ENCODE data around the gene HOXB3.

DNA sequence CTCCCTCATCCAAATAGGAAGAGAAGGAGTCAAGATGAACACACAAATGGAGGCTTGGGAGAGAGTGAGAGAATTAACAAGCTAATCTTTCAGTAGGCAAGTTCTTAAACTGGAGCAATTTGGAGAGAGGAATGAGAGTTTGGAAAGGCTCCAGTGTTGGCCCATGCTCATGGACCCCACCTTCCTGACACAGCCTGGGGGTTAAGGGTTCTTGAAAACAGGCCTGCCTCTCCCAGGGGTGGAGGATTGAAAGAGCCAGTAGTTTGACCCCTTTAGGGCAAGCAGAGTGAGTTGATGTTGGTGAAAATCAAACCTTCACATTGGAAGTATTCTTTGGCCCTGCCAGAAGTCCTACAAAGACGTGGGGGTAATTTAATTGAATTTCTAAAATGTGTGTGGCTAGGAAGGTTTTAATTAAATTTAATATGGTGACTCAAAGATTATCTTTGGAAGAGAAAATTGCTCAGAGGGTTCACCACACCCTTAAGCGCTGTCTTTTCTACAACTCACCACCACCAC, 5.8 kb downstream of the HOXB3 start:
- TF ChIP-seq, protein P1, sequence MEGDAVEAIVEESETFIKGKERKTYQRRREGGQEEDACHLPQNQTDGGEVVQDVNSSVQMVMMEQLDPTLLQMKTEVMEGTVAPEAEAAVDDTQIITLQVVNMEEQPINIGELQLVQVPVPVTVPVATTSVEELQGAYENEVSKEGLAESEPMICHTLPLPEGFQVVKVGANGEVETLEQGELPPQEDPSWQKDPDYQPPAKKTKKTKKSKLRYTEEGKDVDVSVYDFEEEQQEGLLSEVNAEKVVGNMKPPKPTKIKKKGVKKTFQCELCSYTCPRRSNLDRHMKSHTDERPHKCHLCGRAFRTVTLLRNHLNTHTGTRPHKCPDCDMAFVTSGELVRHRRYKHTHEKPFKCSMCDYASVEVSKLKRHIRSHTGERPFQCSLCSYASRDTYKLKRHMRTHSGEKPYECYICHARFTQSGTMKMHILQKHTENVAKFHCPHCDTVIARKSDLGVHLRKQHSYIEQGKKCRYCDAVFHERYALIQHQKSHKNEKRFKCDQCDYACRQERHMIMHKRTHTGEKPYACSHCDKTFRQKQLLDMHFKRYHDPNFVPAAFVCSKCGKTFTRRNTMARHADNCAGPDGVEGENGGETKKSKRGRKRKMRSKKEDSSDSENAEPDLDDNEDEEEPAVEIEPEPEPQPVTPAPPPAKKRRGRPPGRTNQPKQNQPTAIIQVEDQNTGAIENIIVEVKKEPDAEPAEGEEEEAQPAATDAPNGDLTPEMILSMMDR (IDR thresholded peaks at IDR 0.05) = no peak
- no peak for TF ChIP-seq POLR2A (IDR thresholded peaks at IDR 0.05)
- no peak for TF ChIP-seq POLR2AphosphoS5 (IDR thresholded peaks at IDR 0.05)
- no peak for TF ChIP-seq EP300 (IDR thresholded peaks at IDR 0.05)

Measured in sigmoid colon (tissue), 4 donors.